GM23248 (cell line): ENCODE measurements around the gene RNF14. TPM values are rescaled to one million over a fixed set of nuclear protein-coding genes. Genes with fewer than 3 reads are reported as not detected.

Experiments
- DNase-seq: peaks from one replicate; pipeline ENCODE4 v3.0.0-alpha.2; 2015
- H2AFZ ChIP-seq: fragments of 200-600 bp; sonication (generic); 2 replicates; pipeline ENCODE4 v1.6.1; 2016; ENCODE audit warnings: antibody characterized with exemption
- H3F3A ChIP-seq: fragments of 200-600 bp; sonication (generic); 2 replicates; pipeline ENCODE4 v1.6.1; 2016; ENCODE audit warnings: mild to moderate bottlenecking, antibody characterized with exemption, mixed run types; ENCODE audit not compliant: insufficient read depth
- H3K27ac ChIP-seq: fragments of 200-600 bp; sonication (generic); 2 replicates; pipeline ENCODE4 v1.5.1; 2016; ENCODE audit warnings: mild to moderate bottlenecking
- H3K27me3 ChIP-seq: fragments of 200-600 bp; sonication (generic); replicated peaks from 2 replicates; pipeline ENCODE4 v1.6.1; 2016; ENCODE audit warnings: mild to moderate bottlenecking; ENCODE audit not compliant: insufficient read depth
- H3K36me3 ChIP-seq: fragments of 200-600 bp; sonication (generic); 2 replicates; pipeline ENCODE4 v1.6.1; 2016; ENCODE audit warnings: low read depth, mild to moderate bottlenecking
- H3K4me1 ChIP-seq: fragments of 200-600 bp; sonication (generic); 2 replicates; pipeline ENCODE4 v1.6.1; 2016; ENCODE audit warnings: mild to moderate bottlenecking; ENCODE audit not compliant: insufficient read depth
- H3K4me2 ChIP-seq: fragments of 200-600 bp; sonication (generic); one replicate; pipeline ENCODE4 v1.6.1; 2016; ENCODE audit warnings: mild to moderate bottlenecking; ENCODE audit not compliant: unreplicated experiment
- H3K4me3 ChIP-seq: fragments of 200-600 bp; sonication (generic); 2 replicates; pipeline ENCODE4 v1.5.1; 2016; ENCODE audit warnings: mild to moderate bottlenecking
- H3K79me2 ChIP-seq: fragments of 200-600 bp; sonication (generic); 2 replicates; pipeline ENCODE4 v1.6.1; 2016; ENCODE audit warnings: mild to moderate bottlenecking; ENCODE audit not compliant: insufficient read depth
- H3K9ac ChIP-seq: fragments of 200-600 bp; sonication (generic); 2 replicates; pipeline ENCODE4 v1.6.1; 2016; ENCODE audit warnings: mild to moderate bottlenecking
- H3K9me2 ChIP-seq: fragments of 200-600 bp; sonication (generic); 2 replicates; pipeline ENCODE4 v1.6.1; 2016; ENCODE audit warnings: mixed run types, mild to moderate bottlenecking, moderate library complexity; ENCODE audit not compliant: insufficient read depth
- H3K9me3 ChIP-seq: fragments of 200-600 bp; sonication (generic); one replicate; pipeline ENCODE4 v1.6.1; 2017; ENCODE audit warnings: low read depth
- H4K20me1 ChIP-seq: fragments of 200-600 bp; sonication (generic); 2 replicates; pipeline ENCODE4 v1.6.0; 2016; ENCODE audit not compliant: insufficient read depth
- EZH2 ChIP-seq: fragments of 200-600 bp; sonication (generic); IDR thresholded peaks from 2 replicates; pipeline ENCODE4 v1.6.1; 2018; ENCODE audit warnings: antibody characterized with exemption, mild to moderate bottlenecking; ENCODE audit not compliant: insufficient read depth, poor library complexity, severe bottlenecking
- EZH2phosphoT487 ChIP-seq: fragments of 200-600 bp; sonication (generic); IDR thresholded peaks from 2 replicates; pipeline ENCODE4 v1.6.1; 2018; ENCODE audit warnings: antibody characterized with exemption, moderate library complexity, mild to moderate bottlenecking, low read depth; ENCODE audit not compliant: insufficient read depth
- WGBS, 2 experiments: methylation state at CpG; one replicate each; pipeline ENCODE4 v1.1.6; 2015 to 2017; ENCODE audit warnings: low lambda C conversion rate in 2 of 2, low coverage in 1 of 2; ENCODE audit errors: missing lambda C conversion rate in 2 of 2; 5-methylcytosine and 5-hydroxymethylcytosine counted together
- in situ Hi-C: fragments of 300-500 bp; cut with MboI; formaldehyde crosslinking; loops from 2 replicates; pipeline ENCODE4 v1.15.0; 2020
- polyA plus RNA-seq: library from polyadenylated mRNA; unstranded; fragments of >200 nt; fragmentation: Nextera tagmentation; extraction: Ambion mirVana; gene quantifications from 2 replicates; pipeline ENCODE4 v1.2.1, GENCODE V29; 2016
- total RNA-seq: library from RNA; depleted of rRNA; stranded (reverse); fragments of >200 nt; shearing (Covaris generic); gene quantifications from 2 replicates; pipeline ENCODE4 v1.2.3, GENCODE V29; 2014

RNF14 gene
- total and polyA plus RNA-seq, 2 experiments from 2014 or later = 77.8 to 101 TPM

DNA sequence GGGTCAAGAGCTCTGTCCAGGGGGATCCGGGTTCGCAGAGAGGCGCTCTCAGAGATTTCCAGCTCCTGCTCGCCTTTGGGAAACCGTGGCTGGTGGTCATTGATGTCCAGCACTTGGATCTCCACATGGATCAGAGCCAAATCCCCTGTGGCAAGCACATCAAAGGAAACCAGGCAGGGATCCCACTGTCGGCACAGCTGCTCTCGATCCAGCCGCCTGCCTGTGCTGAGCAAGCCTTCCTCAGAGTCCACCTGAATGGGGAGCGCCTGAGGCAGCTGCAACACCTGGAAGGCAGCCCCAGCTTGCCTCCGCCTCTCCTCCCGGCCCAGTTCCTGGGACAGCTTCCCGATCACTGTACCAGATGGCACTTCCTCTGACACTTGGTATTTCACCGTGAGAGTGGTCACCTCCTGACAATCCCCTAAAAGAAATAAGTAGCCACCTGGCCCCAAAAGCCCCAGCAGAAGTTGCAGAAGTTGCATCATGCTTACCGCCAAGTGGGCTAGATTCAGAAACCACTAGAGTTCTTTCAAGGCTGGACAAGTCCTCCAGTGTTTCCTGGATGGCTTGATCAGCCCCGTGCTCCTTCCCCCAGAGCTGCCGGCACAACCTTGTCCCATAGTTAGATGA, 11.4 kb upstream of the RNF14 start:
- in situ Hi-C loops = no loop called here

DNA sequence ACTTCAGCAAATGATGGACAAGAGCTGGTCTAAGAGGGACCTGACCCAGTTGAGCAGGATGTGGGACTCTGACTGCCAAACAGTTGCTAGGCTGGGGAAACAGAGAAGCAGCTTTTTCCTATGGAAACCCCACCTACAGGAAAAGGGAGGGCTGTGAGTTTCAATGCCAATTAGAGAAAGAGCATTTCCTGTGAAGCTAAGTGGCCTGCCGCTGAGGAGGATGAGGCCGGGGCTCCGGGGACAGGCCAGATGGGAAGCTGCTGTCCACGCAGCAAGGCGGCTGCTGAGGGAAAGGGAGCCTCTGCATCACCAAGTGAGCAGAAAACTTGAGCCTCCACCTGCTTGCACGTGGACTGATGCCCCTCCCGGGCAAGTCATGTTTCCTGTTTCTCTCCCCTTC, 10.8 kb upstream of the RNF14 start, which contains the start of gene PCDH12:
TSS of gene PCDH12 (minus strand) at position 90 of the 400 bp plus-strand sequence. CDS start 351 bp downstream, outside the sequence.
- Histone ChIP-seq H3K4me2 (no peak within 1 kb of the TSS), H3K79me2 (no peaks in the 10 kb centered on the region), H3K9ac (no peak within 1 kb of the TSS), H2AFZ (peak within 1 kb of the TSS; percentile 15; the same call in 1 of the 2 replicates), H3K27ac (no peak within 1 kb of the TSS), H3K27me3 (no peaks in the 10 kb centered on the region), H3K4me3 (no peak within 1 kb of the TSS), H3K36me3 (no peaks in the 10 kb centered on the region), H3K9me2 (no peaks in the 10 kb centered on the region), H4K20me1 (no peaks in the 10 kb centered on the region), H3K4me1 (peaks cover 3% of the 10 kb centered on the region; the same call in 1 of the 2 replicates), H3F3A (no peaks in the 10 kb centered on the region), H3K9me3 (no peaks in the 10 kb centered on the region)
- in situ Hi-C loops = no loop called here
- DNase-seq = peak; percentile 24
- 52 to 53% methylated on average over 7 of the region's 7 CpGs for WGBS, 2 experiments
- no peak for TF ChIP-seq EZH2
- no peak for TF ChIP-seq EZH2phosphoT487

More for the DNA sequence above, 11.4 kb upstream of the RNF14 start:
- DNase-seq = no peak
- Histone ChIP-seq H3K27ac (no peak overlapping the region), H3K9me3 (no peaks in the 10 kb centered on the region), H3K4me1 (peaks cover 3% of the 10 kb centered on the region; the same call in 1 of the 2 replicates), H2AFZ (no peak overlapping the region), H3K4me3 (no peak overlapping the region), H3K9ac (no peak overlapping the region), H3K27me3 (no peaks in the 10 kb centered on the region), H3F3A (no peaks in the 10 kb centered on the region), H3K4me2 (no peak overlapping the region), H3K36me3 (no peaks in the 10 kb centered on the region), H3K79me2 (no peaks in the 10 kb centered on the region), H4K20me1 (no peaks in the 10 kb centered on the region), H3K9me2 (no peaks in the 10 kb centered on the region)
- WGBS, 2 experiments = 75 to 76% methylated on average over 16 of the region's 16 CpGs
- TF ChIP-seq EZH2 (no peak), EZH2phosphoT487 (no peak)

DNA sequence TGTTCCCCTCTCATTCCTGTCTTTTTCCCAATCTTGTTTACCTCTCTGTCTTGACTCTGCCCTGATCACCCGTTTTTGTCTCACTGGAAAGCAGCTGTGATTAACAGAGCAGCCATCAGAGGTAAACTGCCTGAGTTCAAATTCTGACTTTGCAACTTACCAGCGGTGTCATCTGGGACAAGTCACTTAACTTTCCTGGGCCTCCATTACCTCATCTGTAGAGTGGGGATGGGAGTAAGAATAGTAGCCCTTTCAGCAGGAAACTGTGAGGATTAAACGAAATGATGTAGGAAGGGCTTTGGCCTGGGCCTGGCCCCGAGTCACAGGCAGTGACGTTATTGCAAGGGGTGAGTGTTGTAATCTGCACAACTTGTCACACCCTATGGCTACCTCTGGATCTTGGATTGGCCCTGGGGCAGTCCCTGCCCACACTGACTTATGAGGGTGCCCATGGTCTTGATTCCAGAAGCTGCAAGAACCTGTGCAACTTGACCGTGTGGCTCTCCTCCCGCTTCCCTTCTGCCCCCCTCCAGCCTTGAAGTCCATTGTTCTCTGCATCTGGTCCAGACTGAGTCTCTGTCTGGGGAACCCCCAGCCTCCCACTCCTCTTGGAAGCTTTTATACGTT, 10.2 kb upstream of the RNF14 start:
- 45 to 52% methylated on average over 6 to 8 of the region's 8 CpGs for WGBS, 2 experiments
- Histone ChIP-seq H3K9ac (no peak overlapping the region), H3K4me2 (no peak overlapping the region), H3K4me1 (peaks cover 3% of the 10 kb centered on the region; the same call in 1 of the 2 replicates), H3K27ac (no peak overlapping the region), H2AFZ (peak overlapping the region; percentile 15; the same call in 1 of the 2 replicates), H3K27me3 (no peaks in the 10 kb centered on the region), H3K9me3 (no peaks in the 10 kb centered on the region), H3K79me2 (no peaks in the 10 kb centered on the region), H3K36me3 (no peaks in the 10 kb centered on the region), H3K9me2 (no peaks in the 10 kb centered on the region), H4K20me1 (no peaks in the 10 kb centered on the region), H3F3A (no peaks in the 10 kb centered on the region), H3K4me3 (no peak overlapping the region)
- in situ Hi-C loops = no loop called here
- DNase-seq = peak; percentile 79
- TF ChIP-seq EZH2 = no peak
- TF ChIP-seq EZH2phosphoT487 = no peak

DNA sequence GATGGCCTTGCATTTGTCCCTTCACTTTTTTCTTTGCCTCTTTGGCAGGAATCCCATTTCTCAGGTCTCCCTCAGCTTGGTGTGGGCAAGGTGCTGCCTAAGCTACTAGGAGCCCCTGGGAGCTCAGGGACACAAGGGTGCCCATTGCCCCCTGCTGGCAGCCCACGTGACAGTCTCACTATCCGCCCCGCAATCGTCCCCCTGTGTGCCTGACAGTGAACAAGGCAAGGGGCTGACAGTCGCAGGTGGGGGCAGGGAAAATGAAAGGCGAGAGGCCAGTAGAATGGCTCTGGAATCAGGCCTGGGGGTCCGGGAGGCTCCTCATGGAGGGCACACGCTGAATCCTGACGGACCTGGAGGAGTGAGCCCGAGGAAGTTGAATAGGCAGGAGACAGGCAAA, 8.9 kb upstream of the RNF14 start:
- H3K27ac ChIP-seq = no peak overlapping the region
- H3K4me2 ChIP-seq = no peak overlapping the region
- H4K20me1 ChIP-seq = no peaks in the 10 kb centered on the region
- H3K9me2 ChIP-seq = no peaks in the 10 kb centered on the region
- H3K4me3 ChIP-seq = no peak overlapping the region
- no peaks in the 10 kb centered on the region for H3F3A ChIP-seq
- no peak overlapping the region for H2AFZ ChIP-seq
- H3K4me1 ChIP-seq = peaks cover 3% of the 10 kb centered on the region; the same call in 1 of the 2 replicates
- no peaks in the 10 kb centered on the region for H3K79me2 ChIP-seq
- 65 to 67% methylated on average over 10 of the region's 10 CpGs for WGBS, 2 experiments
- H3K27me3 ChIP-seq = no peaks in the 10 kb centered on the region
- TF ChIP-seq EZH2phosphoT487 (no peak), EZH2 (no peak)
- no peaks in the 10 kb centered on the region for H3K9me3 ChIP-seq
- H3K36me3 ChIP-seq = no peaks in the 10 kb centered on the region
- in situ Hi-C loops = loop anchor here (5.0 kb wide), 1 partner anchor 268 kb away; no protein-coding TSS in a partner anchor
- H3K9ac ChIP-seq = no peak overlapping the region
- no peak for DNase-seq
